ENCODE measurements around the gene TRAK2. TPM values are rescaled to one million over a fixed set of nuclear protein-coding genes. Genes with fewer than 3 reads are reported as not detected.

Gene TRAK2
- total and polyA plus RNA-seq, 2 experiments from 2014 or later = 9.6 to 10.2 TPM

DNA sequence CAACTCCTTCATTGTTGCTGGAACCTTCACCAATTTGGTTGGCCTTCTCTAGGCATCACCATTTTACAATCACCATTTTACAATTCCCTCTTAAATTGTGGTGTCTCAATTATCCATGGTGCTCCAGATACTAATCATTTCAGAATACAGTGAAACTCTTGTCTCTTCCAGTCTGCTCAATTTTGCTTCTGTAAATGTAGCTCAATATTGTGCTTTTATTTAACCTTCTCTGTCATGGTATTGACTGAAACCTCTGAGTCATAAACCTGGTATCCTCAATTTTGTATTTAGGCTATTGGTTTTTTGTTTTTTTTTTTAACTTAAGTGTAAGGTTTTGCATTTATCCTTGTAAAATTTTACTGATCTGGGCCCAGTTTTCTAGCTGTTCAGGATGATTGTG is 16.4 kb upstream of the TRAK2 start:
- peaks cover 19% of the 10 kb centered on the region for H3K36me3 ChIP-seq
- no peaks in the 10 kb centered on the region for H3K27me3 ChIP-seq
- no peaks in the 10 kb centered on the region for H3K9me3 ChIP-seq (ENCODE audit: low read depth)
- TF ChIP-seq, protein P1, sequence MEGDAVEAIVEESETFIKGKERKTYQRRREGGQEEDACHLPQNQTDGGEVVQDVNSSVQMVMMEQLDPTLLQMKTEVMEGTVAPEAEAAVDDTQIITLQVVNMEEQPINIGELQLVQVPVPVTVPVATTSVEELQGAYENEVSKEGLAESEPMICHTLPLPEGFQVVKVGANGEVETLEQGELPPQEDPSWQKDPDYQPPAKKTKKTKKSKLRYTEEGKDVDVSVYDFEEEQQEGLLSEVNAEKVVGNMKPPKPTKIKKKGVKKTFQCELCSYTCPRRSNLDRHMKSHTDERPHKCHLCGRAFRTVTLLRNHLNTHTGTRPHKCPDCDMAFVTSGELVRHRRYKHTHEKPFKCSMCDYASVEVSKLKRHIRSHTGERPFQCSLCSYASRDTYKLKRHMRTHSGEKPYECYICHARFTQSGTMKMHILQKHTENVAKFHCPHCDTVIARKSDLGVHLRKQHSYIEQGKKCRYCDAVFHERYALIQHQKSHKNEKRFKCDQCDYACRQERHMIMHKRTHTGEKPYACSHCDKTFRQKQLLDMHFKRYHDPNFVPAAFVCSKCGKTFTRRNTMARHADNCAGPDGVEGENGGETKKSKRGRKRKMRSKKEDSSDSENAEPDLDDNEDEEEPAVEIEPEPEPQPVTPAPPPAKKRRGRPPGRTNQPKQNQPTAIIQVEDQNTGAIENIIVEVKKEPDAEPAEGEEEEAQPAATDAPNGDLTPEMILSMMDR (IDR thresholded peaks at IDR 0.05; ENCODE audit: low read depth, low read length) = no peak
- no peak overlapping the region for H3K27ac ChIP-seq
- no peak overlapping the region for H3K4me3 ChIP-seq
- no peaks in the 10 kb centered on the region for H3K4me1 ChIP-seq (ENCODE audit: low read depth)
- no peak for DNase-seq (ENCODE audit: low read depth in 1 of 2, low spot score in 1 of 2)

- no peak overlapping the region for H3K27ac ChIP-seq
- H3K4me1 ChIP-seq (ENCODE audit: low read depth) = no peaks in the 10 kb centered on the region
- H3K4me3 ChIP-seq = no peak overlapping the region
- H3K27me3 ChIP-seq = no peaks in the 10 kb centered on the region
- DNase-seq (ENCODE audit: low read depth in 1 of 2, low spot score in 1 of 2) = peak in 1 of 2 donors; percentile 70
- TF ChIP-seq, protein P1 (IDR thresholded peaks at IDR 0.05; ENCODE audit: low read depth, low read length) = no peak
- H3K9me3 ChIP-seq (ENCODE audit: low read depth) = no peaks in the 10 kb centered on the region
- H3K36me3 ChIP-seq = peaks cover 18% of the 10 kb centered on the region
These were observed 14.9 kb upstream of the TRAK2 start for GRCh38 chr2:201466050-201466675.

- TF ChIP-seq, protein P1 (IDR thresholded peaks at IDR 0.05; ENCODE audit: low read depth, low read length) = no peak
- peak in 1 of 2 donors; percentile 10 for DNase-seq (ENCODE audit: low read depth in 1 of 2, low spot score in 1 of 2)
- no peaks in the 10 kb centered on the region for H3K9me3 ChIP-seq (ENCODE audit: low read depth)
- H3K4me1 ChIP-seq (ENCODE audit: low read depth) = no peaks in the 10 kb centered on the region
- no peak overlapping the region for H3K27ac ChIP-seq
- H3K27me3 ChIP-seq = no peaks in the 10 kb centered on the region
- H3K36me3 ChIP-seq = peaks cover 19% of the 10 kb centered on the region
- H3K4me3 ChIP-seq = no peak overlapping the region
These were observed 14.3 kb upstream of the TRAK2 start for GRCh38 chr2:201465524-201465971.

DNA sequence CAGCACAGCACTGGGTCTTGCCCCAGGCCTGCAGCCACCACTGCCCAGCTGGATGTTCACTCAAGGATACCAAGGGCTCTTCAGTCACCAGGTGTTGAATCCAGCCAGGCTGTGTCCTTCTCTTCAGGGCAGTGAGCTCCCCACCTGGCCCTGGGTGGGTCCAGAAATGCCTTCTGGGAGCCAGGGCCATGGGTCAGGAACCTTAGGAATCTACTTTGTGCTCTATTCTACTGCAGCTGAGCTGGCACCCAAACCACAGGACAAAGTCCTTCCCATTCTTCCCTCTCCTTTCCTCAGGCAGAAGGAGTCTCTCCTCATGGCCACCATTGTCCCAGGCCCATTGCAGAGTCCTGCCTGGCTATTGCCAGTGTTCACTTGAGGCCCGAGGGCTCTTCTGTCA is 13.3 kb upstream of the TRAK2 start:
- TF ChIP-seq, protein P1 (IDR thresholded peaks at IDR 0.05; ENCODE audit: low read depth, low read length) = no peak
- Histone ChIP-seq H3K36me3 (peaks cover 20% of the 10 kb centered on the region), H3K27me3 (no peaks in the 10 kb centered on the region), H3K9me3 (ENCODE audit: low read depth) (no peaks in the 10 kb centered on the region), H3K4me3 (no peak overlapping the region), H3K4me1 (ENCODE audit: low read depth) (no peaks in the 10 kb centered on the region), H3K27ac (no peak overlapping the region)
- no peak for DNase-seq (ENCODE audit: low read depth in 1 of 2, low spot score in 1 of 2)

DNA sequence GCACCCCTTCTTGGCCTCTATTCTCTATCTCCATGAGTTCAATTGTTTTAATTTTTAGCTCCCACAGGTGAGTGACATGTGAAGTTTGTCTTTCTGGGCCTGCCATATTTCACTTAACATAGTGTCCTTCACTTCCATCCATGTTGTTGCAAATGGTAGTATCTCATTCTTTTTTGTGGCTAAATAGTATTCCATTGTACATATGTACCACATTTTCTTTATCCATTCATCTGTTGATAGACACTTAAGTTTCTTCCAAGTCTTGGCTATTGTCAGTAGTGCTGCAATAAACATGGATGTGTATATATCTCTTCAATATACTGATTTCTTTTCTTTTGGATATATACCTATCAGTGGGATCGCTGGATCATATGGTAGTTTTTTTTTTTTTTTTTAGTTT is 9.3 kb upstream of the TRAK2 start:
- no peak for DNase-seq (ENCODE audit: low read depth in 1 of 2, low spot score in 1 of 2)
- Histone ChIP-seq H3K9me3 (ENCODE audit: low read depth) (no peaks in the 10 kb centered on the region), H3K4me3 (no peak overlapping the region), H3K4me1 (ENCODE audit: low read depth) (no peaks in the 10 kb centered on the region), H3K27ac (no peak overlapping the region), H3K27me3 (no peaks in the 10 kb centered on the region), H3K36me3 (peaks cover 18% of the 10 kb centered on the region)
- TF ChIP-seq, protein P1 (IDR thresholded peaks at IDR 0.05; ENCODE audit: low read depth, low read length) = no peak

All from cardiac muscle cell (in vitro differentiated cells and primary cell).